Osteoblast (primary cell): ENCODE data around the gene SYT8. TPM values are rescaled to one million over a fixed set of nuclear protein-coding genes. Genes with fewer than 3 reads are reported as not detected.

Experiments
- DNase-seq: peaks from one replicate; pipeline ENCODE4 v3.0.0; 2011; ENCODE audit warnings: low spot score, mixed read lengths; ENCODE audit not compliant: insufficient read length; ENCODE audit errors: missing footprints
- H2AFZ ChIP-seq: 2 replicates; pipeline ENCODE4 v1.6.0; 2011; ENCODE audit warnings: mild to moderate bottlenecking, low read length
- H3K27ac ChIP-seq: 2 replicates; pipeline ENCODE4 v1.5.1; 2011; ENCODE audit warnings: mild to moderate bottlenecking, low read depth, low read length, moderate library complexity
- H3K27me3 ChIP-seq: 2 replicates; pipeline ENCODE4 v1.6.0; 2012; ENCODE audit warnings: mild to moderate bottlenecking, control low read depth, inconsistent platforms, low read length, moderate library complexity; ENCODE audit not compliant: insufficient read depth
- H3K36me3 ChIP-seq: 2 replicates; pipeline ENCODE4 v1.5.1; 2011; ENCODE audit warnings: mild to moderate bottlenecking, low read length, control low read depth, moderate library complexity; ENCODE audit not compliant: insufficient read depth
- H3K4me1 ChIP-seq: 2 replicates; pipeline ENCODE4 v1.5.1; 2011; ENCODE audit warnings: mild to moderate bottlenecking, low read length, control low read depth, moderate library complexity; ENCODE audit not compliant: insufficient read depth
- H3K4me2 ChIP-seq: 2 replicates; pipeline ENCODE4 v1.6.0; 2011; ENCODE audit warnings: mild to moderate bottlenecking, low read length; ENCODE audit not compliant: insufficient read depth
- H3K4me3 ChIP-seq: fragments of 200-600 bp; sonication (generic); 3 replicates; pipeline ENCODE4 v1.5.1; 2012; ENCODE audit warnings: mild to moderate bottlenecking, low read length, inconsistent platforms; ENCODE audit not compliant: insufficient read depth
- H3K79me2 ChIP-seq: 2 replicates; pipeline ENCODE4 v1.6.0; 2012; ENCODE audit warnings: mild to moderate bottlenecking, low read length, control low read depth, inconsistent platforms; ENCODE audit not compliant: insufficient read depth
- H3K9me3 ChIP-seq: 2 replicates; pipeline ENCODE4 v1.5.1; 2011; ENCODE audit warnings: low read depth, low read length, control low read depth
- H4K20me1 ChIP-seq: 2 replicates; pipeline ENCODE4 v1.6.0; 2012; ENCODE audit warnings: mild to moderate bottlenecking, low read length, control low read depth; ENCODE audit not compliant: insufficient read depth
- CTCF ChIP-seq: IDR thresholded peaks from 2 replicates; pipeline ENCODE4 v1.5.1; 2011; ENCODE audit warnings: mild to moderate bottlenecking, low read depth, low read length, moderate library complexity; ENCODE audit errors: extremely low read depth
- total RNA-seq: library from RNA; depleted of rRNA; stranded (reverse); fragments of >200 nt; gene quantifications from 2 replicates; pipeline ENCODE4 v1.2.3, GENCODE V29; 2012

The SYT8 gene
- total RNA-seq, 1 donor: 0.36 TPM

- peak overlapping the region; percentile 56 for H3K4me3 ChIP-seq
- no peaks in the 10 kb centered on the region for H3K9me3 ChIP-seq
- no peaks in the 10 kb centered on the region for H4K20me1 ChIP-seq
- H3K4me2 ChIP-seq: peak overlapping the region; percentile 71
- TF ChIP-seq CTCF: peak; percentile 74
- peak; percentile 99 for DNase-seq
- peaks cover 15% of the 10 kb centered on the region for H3K4me1 ChIP-seq
- no peak overlapping the region for H3K27ac ChIP-seq
- no peaks in the 10 kb centered on the region for H3K79me2 ChIP-seq
- peak overlapping the region; percentile 68 for H2AFZ ChIP-seq
- H3K27me3 ChIP-seq: peaks cover 1% of the 10 kb centered on the region
- H3K36me3 ChIP-seq: no peaks in the 10 kb centered on the region
Measured at GRCh38 chr11:1876361-1877063, 41.7 kb downstream of the SYT8 start.

- Histone ChIP-seq H3K36me3 (no peaks in the 10 kb centered on the region), H3K4me2 (no peak overlapping the region), H2AFZ (no peak overlapping the region), H3K27ac (no peak overlapping the region), H4K20me1 (no peaks in the 10 kb centered on the region), H3K9me3 (no peaks in the 10 kb centered on the region), H3K79me2 (no peaks in the 10 kb centered on the region), H3K4me1 (peaks cover 15% of the 10 kb centered on the region), H3K27me3 (no peaks in the 10 kb centered on the region), H3K4me3 (no peak overlapping the region)
- no peak for TF ChIP-seq CTCF
- DNase-seq: peak; percentile 85
Measured at GRCh38 chr11:1877211-1878136, 42.7 kb downstream of the SYT8 start.

GRCh38 chr11:1878137-1879031 is 43.6 kb downstream of the SYT8 start:
- H3K4me3 ChIP-seq: no peak overlapping the region
- H3K4me1 ChIP-seq: peaks cover 15% of the 10 kb centered on the region
- no peak overlapping the region for H3K27ac ChIP-seq
- no peak overlapping the region for H3K4me2 ChIP-seq
- no peaks in the 10 kb centered on the region for H4K20me1 ChIP-seq
- no peak overlapping the region for H2AFZ ChIP-seq
- no peak for TF ChIP-seq CTCF
- no peaks in the 10 kb centered on the region for H3K36me3 ChIP-seq
- peak; percentile 85 for DNase-seq
- H3K9me3 ChIP-seq: no peaks in the 10 kb centered on the region
- no peaks in the 10 kb centered on the region for H3K27me3 ChIP-seq
- H3K79me2 ChIP-seq: no peaks in the 10 kb centered on the region
